DMS153 treated with DMSO at 0.1 percent for 48 hours (cell line): Measurements from ENCODE around the gene SIRT5.

ENCODE experiments used
- DNase-seq: peaks from one replicate; lab custom pipeline; 2025; ENCODE audit not compliant: unreplicated experiment; lab: John Stamatoyannopoulos, UW

SIRT5 gene

DNA sequence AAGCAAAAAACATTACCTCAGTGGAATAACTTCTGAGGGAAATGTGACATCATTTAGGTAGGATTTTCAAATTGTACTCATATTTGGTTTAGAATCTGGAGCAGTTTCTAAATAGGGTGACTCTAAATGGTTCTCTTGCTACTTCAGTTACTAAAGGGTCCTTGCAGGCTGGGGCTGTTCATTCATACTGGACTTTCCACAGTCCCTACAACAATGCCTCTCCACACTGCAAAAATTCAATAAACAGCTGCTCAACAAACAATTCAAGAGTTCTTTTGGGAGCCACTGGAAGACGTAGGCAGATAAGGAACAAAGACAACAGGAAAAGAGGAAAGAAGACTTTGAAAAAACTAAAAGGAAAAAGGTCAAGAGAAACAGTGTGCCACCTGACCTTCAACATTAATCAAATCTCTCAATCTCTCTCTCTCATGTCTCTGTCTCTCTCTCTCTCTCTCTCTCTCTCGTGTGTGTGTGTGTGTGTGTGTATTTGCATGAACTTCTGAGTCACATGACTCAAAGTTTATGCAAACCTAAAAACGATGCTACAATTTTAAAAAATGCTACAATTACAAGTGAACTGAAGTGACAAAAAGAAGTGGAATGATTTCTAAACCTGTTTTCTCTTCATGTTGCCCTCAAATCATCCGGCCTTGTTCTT is 55.2 kb downstream of the SIRT5 start:
- no peak for DNase-seq

DNA sequence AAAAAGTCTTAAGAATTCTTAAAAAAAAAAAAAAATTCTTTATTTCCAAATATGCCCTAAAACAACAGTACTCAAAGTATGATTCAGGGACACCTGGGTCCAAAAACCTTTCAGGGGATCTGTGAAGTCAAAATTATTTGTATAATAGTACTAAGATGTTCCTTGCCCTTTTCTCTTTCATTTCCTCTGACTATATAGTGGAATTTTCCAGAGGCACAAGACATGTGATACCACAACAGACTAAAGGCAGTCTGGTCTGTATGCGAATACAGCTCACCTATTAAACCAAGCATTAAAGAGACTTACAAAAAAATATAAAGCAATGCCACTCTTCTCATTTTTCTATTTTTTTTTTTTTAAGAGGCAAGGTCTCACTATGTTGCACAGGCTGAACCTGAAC is 56.1 kb downstream of the SIRT5 start:
- no peak for DNase-seq

DNA sequence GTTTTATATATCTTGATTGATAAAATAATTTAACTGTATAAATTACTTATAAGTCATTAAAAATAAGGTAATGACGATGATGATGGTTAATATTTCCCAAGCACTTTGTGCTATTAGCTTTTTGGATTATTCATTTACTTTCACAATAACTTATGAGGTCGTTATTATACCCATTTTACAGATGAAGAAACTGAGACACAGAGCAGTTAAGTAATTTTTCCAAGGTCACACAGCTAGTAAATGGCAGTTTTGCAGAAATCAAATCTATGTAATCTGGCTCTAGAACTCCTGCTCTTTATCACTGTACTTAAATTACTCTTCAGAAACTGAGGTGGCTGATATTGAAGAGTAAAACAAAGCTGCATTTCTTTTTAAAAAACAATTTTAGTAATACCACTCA is 58.9 kb downstream of the SIRT5 start:
- DNase-seq, result no peak

DNA sequence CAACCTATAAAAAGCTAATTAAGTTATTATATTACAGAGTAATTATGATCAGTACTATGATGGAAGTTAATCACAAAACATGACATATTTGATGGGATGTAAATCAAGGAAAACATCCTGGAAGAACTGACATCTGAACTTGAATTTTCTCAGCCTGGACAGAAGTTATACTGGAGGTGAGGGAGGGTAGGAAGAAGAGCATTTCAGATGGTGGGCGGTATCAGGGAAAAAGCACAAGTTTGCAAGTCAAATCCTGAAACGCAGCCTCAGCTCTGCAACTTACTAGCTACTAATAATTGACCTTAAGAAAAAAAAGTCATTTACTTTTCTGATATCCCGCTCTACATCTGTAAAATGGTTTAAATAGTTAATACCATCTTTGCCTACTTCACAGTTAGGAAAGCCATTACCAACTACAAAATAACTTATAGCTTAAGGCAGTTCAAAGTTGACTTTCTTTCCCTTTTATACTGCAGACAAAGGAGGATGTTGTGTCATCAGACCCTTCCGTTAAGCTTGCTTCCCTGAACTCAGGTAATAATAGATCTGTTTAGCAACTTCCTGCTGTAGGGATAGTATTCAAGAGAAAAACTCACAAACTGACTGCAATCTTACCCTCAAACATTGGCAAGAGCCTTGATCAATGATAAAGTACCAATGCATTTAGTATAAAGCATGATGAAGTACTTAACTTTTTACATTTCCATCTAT is 61.7 kb downstream of the SIRT5 start:
- DNase-seq, result no peak

DNA sequence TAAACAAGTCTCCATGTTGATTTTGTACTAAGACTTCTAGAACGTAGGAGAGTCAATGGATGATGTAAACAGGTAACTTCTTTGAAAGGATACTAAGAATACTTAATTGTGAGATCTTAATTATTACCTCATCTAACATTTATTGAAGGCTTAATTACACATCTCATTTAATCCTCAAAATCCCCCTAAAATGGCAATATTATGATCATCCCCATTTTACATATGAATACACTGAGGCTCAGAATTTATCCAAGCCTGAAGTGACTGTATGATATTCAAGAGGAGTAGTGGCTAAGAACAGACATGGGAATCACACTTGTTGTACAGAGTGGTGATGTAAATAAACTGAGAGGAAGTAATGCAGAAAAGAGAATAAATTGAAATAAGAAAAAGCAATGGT is 63.6 kb downstream of the SIRT5 start:
- DNase-seq, result no peak

DNA sequence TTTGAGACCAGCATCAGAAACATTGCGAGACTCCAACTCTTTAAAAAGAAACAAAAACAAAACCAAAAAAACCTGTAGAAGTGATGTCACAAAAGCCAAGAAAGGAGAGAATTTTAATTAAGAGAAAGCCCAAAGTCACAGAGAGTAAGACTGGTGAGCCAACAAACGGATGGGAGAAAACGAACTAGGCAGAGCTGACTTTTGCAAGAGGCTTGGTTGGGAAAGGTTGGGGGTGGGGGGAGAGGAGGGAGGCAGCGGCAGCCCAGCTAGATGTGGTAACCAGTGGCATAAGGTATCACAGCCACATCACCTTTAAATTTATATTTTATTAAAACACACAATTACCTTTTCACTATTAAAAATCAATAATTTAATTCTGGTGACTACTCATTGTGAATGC is 64.2 kb downstream of the SIRT5 start:
- no peak for DNase-seq

DNA sequence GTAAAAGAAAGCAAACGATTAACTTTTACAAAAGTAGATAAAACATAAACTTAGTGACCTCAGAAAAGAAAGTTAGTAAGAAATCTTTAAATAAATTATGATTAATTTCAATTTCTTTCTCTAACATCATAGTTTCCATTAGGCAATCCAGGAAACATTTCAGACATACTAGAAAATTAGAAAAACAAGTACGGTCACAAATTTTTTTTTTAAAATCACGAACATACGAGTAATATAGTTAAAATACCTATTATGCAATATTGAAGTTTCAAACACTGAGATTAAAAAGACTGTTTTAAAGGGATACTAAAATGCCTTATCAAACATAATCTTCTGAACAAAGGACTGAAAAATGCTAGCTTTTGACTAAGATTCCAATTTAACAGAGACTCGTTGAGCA is 66.9 kb downstream of the SIRT5 start:
- no peak for DNase-seq

DNA sequence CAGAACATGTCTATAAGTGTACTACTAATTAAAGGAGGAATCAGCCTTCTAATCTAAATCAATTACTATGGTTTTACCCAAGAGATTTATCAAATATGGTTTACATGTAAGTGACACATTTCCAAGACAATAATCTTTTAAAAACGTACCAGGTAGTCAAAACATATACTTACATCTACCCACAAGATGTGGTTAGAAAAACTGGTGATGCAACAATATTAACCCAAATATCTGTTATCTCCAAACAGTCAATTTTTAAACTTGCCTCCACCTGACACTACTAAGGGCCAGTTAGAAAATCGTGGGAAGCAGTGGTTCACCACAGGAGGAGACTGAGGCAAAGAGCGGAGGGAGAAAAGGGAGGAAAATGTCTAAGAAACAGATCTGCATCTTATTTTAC is 68.7 kb downstream of the SIRT5 start:
- no peak for DNase-seq

DNA sequence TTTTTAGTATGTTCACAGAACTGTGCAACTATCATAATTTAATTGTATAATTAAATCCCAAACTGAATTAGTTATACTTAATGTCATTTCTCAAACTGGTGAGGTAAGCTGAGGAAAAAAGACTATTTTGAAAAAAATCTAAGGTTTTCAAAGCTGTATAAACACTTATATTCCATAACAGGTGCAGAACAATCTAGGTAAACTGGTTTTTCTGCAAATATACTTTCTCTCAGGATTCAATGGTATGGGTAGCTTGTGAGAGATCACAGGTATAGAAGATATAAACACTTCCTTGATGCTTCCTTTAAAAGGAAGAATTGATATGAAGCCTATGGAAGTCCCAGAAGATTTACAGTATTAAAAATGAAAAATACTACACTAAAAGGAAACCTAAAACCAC is 74.4 kb downstream of the SIRT5 start:
- DNase-seq, result no peak

DNA sequence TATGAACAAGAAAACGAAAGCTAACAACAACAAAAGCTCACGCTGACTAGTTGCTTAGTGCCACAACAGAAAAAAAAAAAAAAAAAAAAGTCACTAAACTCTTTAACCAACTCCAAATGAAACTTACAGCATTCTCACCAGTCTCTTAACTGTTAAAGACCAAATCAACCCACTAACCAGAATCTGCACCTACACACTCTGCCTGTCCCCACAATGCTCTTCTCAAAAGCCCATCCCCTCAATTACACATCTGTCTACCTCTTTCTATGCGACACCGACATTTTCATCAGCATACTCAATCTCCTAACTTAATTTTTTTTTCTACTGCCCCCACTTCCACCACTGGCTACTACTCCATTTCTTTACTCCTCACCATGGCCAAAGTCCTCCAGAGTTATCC is 75.0 kb downstream of the SIRT5 start:
- no peak for DNase-seq

DNA sequence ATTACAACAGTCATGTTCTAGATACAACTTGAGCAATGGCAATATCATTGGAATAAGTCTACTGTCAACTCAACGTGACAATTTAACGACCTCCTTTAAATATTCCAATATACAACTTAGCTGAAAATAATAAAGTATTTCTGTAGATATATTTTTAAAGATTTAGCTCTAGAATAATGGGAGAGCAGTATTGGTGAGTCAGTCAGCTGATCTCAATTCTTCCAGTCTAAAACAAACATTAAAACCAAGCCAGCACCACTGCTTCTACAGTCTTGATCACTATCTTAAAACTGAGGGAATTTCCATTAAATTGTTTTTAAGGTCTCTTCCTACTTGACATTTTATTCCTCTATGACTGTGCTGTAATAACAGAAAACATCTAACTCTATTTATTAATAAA is 78.9 kb downstream of the SIRT5 start:
- DNase-seq, result no peak

DNA sequence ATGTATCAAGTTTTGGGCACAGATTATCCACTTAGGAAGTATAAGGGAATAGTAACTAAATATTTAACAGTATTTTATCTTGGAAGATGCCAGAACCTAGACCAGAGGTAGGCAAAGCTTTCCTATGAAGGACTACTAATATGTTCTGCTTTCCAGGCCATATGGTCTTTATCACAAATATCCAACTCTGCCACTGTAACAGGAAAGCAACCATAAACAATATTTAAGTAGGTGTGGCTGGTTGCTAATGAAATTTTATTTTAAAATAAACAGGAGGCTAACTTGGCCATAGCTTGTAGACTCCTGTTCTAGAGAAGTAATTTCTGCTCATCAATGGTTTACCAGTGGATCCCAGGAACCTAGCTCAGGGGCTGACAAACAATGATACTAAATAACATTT is 80.1 kb downstream of the SIRT5 start:
- DNase-seq, result no peak

DNA sequence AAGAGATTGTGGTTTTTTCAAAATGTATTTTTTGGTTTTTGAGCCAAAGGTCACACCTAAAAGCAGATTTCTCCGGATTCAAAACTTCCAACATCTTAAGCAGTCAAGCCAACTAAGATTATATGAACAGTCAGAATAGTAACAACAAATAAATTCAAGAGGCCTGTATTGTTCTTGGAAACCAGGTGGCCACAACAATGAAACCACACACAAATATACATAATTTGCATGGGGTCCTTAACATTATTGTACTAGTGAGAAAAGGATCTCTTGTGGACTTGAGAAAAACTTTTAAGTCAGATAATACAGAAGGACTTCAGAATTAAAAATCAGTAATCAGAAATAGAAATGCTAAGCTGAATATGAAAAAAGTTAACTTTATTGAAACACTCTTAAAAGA is 81.3 kb downstream of the SIRT5 start:
- DNase-seq, result no peak

DNA sequence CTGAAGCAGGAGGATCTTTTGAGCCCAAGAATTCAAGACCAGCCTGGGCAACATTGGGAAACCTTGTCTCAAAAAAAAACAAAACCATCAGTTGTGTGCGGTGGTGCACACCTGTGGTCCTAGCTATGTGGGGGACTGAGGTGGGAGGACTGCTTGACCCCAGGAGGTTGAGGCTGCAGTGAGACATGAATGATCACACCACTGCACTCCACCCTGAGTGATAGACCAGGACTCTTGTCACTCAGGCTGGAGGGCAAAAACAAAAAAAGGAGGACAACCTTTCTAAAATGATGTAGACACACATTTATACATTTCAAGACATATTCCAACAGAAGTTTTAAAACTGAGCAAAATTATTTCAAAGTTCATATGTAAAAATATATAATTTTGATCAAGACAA is 85.9 kb downstream of the SIRT5 start:
- DNase-seq, result no peak

DNA sequence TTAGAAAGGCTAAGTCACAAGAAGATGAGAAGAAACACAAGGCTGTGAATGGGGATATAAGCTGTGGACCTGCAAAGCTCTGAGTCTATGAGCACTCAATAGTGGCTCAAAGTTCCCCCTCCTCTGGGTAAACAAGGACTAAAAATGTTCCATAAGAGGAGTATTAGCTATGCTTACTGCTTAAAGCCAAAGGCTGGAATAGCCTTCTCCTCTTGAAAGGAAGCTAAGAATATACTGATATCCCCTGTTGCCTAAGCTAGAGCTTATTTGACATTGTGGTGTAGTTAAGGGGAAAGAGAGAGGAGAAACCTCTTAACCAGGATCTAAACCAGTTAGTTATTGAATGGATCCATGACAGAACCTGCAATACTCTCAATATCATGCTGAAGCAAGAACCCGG is 86.5 kb downstream of the SIRT5 start:
- no peak for DNase-seq

DNA sequence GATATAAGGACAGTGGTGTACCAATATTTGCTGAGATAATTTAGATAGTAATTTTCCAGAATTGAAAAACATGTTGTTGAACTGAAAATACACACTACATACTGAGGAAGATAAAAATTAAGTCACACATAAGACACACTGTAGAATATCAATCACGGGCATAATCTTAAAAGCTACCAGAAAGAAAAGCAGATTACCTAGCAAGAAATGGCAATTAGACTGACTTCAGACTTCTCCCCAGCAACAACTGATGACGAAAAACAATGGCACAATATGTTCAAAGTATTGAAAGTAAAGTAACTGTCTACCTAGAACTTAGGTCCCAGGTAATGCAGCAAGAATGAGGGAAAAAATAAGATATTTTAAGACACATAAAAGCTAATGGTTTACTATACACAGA is 87.2 kb downstream of the SIRT5 start:
- DNase-seq, result no peak

DNA sequence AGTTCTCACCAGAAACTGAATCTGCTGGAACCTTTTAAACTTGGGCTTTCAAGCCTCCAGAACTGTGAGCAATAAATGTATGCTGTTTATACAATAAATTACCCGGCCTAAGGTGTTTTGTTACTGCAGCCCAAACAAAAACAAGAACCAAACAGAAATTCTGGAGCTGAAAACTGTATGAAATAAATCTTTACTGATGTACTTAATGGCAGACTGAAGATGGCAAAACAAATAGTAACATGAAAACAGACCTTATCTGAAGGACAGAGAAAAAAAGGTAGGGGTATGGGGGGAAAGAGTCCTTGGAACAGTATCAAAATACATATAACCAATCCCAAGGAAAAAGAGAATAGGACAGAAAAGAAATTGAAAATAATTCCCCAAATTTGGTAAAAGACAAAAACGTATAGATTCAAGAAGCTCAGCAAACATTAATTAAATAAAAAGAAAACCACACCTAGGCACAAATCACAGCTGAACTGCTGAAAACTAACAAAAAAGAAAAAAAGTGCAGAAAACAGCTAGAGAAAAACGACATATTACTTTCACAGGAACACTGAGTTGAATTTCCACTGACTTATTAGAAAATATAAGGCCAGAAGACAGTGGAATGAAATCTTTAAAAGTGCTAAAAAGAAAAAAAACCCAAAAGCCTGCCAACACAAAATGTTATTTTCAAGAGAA is 88.4 kb downstream of the SIRT5 start:
- no peak for DNase-seq

DNA sequence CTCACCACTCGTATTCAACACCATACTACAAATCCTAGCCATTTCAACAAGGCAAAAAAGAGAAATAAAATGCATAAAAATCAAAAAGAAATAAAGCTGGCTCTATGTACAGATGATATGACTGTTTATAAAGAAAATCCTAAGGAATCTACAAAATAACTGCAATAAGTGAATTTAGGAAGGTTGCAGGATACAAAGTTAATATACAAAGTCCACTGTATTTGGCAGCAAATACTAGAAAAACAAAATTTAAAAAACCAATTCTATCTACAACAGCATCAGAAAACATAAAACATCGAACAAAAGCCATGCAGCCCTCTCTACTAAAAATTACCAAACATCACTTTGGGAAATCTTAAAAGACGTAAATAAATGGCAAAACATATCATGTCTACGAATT is 89.6 kb downstream of the SIRT5 start:
- DNase-seq, result no peak
